ENCODE data around the gene MYO15A. TPM values are rescaled to one million over a fixed set of nuclear protein-coding genes. Genes with fewer than 3 reads are reported as not detected.
A peak's percentile ranks its signal among the peaks of the same experiment; 100 is the strongest.

The MYO15A gene
- total and polyA plus RNA-seq, 2 donors (not counting 1 experiment from before 2014, with no cell fraction given), result 2.5 to 3.1 TPM

GRCh38 chr17:18158022-18158600 lies 49.6 kb downstream of the MYO15A start:
- Histone ChIP-seq H4K20me1 (ENCODE audit: control insufficient read depth, insufficient read depth, low read length, poor library complexity, severe bottlenecking) (no peaks in the 10 kb centered on the region), H3K79me2 (ENCODE audit: control insufficient read depth, insufficient read depth, low read length) (no peaks in the 10 kb centered on the region), H3K36me3 (replicated peaks in 1 of 2; ENCODE audit: control extremely low read depth in 1 of 2, control insufficient read depth in 1 of 2, extremely low read depth in 1 of 2, insufficient read depth in 2 of 2, low read length in 1 of 2) (no peaks in the 10 kb centered on the region), H3K27me3 (replicated peaks in 1 of 4; ENCODE audit: control extremely low read depth in 1 of 4, control insufficient read depth in 3 of 4, insufficient read depth in 4 of 4, low read length in 3 of 4) (no peaks in the 10 kb centered on the region), H3K4me2 (replicated peaks; ENCODE audit: low read depth, low read length, poor library complexity, severe bottlenecking) (peak overlapping the region; percentile 85), H3K4me1 (ENCODE audit: control insufficient read depth in 2 of 2, insufficient read depth in 2 of 2, low read length in 2 of 2) (peaks cover 12 to 27% of the 10 kb centered on the region in 2 donors), H3K9ac (ENCODE audit: low read length) (peak overlapping the region; percentile 73), H3K4me3 (ENCODE audit: control extremely low read depth in 1 of 5, extremely low read depth in 1 of 5, insufficient read depth in 1 of 5, low read depth in 2 of 5, low read length in 4 of 5) (peak overlapping the region; percentile 9 to 66 (median 55)), H3K27ac (ENCODE audit: low read length in 2 of 2) (peak overlapping the region; percentile 58 to 65), H2AFZ (ENCODE audit: insufficient read depth, low read depth, low read length, poor library complexity, severe bottlenecking) (peak overlapping the region; percentile 84), H3K9me3 (ENCODE audit: control extremely low read depth in 1 of 3, control insufficient read depth in 2 of 3, insufficient read depth in 1 of 3, low read length in 2 of 3) (peaks cover 0 to 3% (median 0%) of the 10 kb centered on the region in 3 donors)
- TF ChIP-seq, protein P1, sequence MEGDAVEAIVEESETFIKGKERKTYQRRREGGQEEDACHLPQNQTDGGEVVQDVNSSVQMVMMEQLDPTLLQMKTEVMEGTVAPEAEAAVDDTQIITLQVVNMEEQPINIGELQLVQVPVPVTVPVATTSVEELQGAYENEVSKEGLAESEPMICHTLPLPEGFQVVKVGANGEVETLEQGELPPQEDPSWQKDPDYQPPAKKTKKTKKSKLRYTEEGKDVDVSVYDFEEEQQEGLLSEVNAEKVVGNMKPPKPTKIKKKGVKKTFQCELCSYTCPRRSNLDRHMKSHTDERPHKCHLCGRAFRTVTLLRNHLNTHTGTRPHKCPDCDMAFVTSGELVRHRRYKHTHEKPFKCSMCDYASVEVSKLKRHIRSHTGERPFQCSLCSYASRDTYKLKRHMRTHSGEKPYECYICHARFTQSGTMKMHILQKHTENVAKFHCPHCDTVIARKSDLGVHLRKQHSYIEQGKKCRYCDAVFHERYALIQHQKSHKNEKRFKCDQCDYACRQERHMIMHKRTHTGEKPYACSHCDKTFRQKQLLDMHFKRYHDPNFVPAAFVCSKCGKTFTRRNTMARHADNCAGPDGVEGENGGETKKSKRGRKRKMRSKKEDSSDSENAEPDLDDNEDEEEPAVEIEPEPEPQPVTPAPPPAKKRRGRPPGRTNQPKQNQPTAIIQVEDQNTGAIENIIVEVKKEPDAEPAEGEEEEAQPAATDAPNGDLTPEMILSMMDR (IDR thresholded peaks at IDR 0.05), result no peak
- no peak for TF ChIP-seq EZH2 (IDR thresholded peaks at IDR 0.05; ENCODE audit: borderline replicate concordance, insufficient read depth, low read depth, low read length, poor library complexity, severe bottlenecking)
- intact Hi-C loops (cut with micrococcal nuclease), result loop anchor here (1.0 kb wide), 2 partner anchors 25 to 67 kb away; partner anchors contain the start of genes ALKBH5 and LLGL1
- ChIA-PET CTCF (interaction anchor here (0.6 to 0.8 kb wide), 2 partner anchors 16 to 58 kb away, joined by 3 read pairs; no protein-coding TSS in a partner anchor), POLR2A (interaction anchor here (1.2 to 1.8 kb wide), 2 partner anchors 25 to 55 kb away, joined by 3 to 30 read pairs; partner anchors contain the start of gene ALKBH5)
- DNase-seq (peak; percentile 95), ATAC-seq (ENCODE audit: low read depth) (peak; percentile 79)
- Mint-ChIP-seq H3K27ac (peak overlapping the region; percentile 91), H3K4me3 (peak overlapping the region; percentile 93), H3K9me3 (ENCODE audit: insufficient read depth) (no peaks in the 10 kb centered on the region), H3K4me1 (peaks cover 27% of the 10 kb centered on the region), H3K27me3 (no peaks in the 10 kb centered on the region)
- 5% methylated on average over 26 of the region's 26 CpGs for WGBS (ENCODE audit: insufficient coverage)

GRCh38 chr17:18159551-18160120 lies 51.1 kb downstream of the MYO15A start:
- Histone ChIP-seq H3K27me3 (replicated peaks in 1 of 4; ENCODE audit: control extremely low read depth in 1 of 4, control insufficient read depth in 3 of 4, insufficient read depth in 4 of 4, low read length in 3 of 4) (no peaks in the 10 kb centered on the region), H3K9me3 (ENCODE audit: control extremely low read depth in 1 of 3, control insufficient read depth in 2 of 3, insufficient read depth in 1 of 3, low read length in 2 of 3) (peaks cover 0 to 3% (median 0%) of the 10 kb centered on the region in 3 donors), H4K20me1 (ENCODE audit: control insufficient read depth, insufficient read depth, low read length, poor library complexity, severe bottlenecking) (no peaks in the 10 kb centered on the region), H3K4me2 (replicated peaks; ENCODE audit: low read depth, low read length, poor library complexity, severe bottlenecking) (no peak overlapping the region), H3K9ac (ENCODE audit: low read length) (no peak overlapping the region), H3K4me3 (ENCODE audit: control extremely low read depth in 1 of 5, extremely low read depth in 1 of 5, insufficient read depth in 1 of 5, low read depth in 2 of 5, low read length in 4 of 5) (no peak overlapping the region), H3K79me2 (ENCODE audit: control insufficient read depth, insufficient read depth, low read length) (no peaks in the 10 kb centered on the region), H3K36me3 (replicated peaks in 1 of 2; ENCODE audit: control extremely low read depth in 1 of 2, control insufficient read depth in 1 of 2, extremely low read depth in 1 of 2, insufficient read depth in 2 of 2, low read length in 1 of 2) (no peaks in the 10 kb centered on the region), H3K4me1 (ENCODE audit: control insufficient read depth in 2 of 2, insufficient read depth in 2 of 2, low read length in 2 of 2) (peaks cover 12 to 18% of the 10 kb centered on the region in 2 donors), H3K27ac (ENCODE audit: low read length in 2 of 2) (no peak overlapping the region), H2AFZ (ENCODE audit: insufficient read depth, low read depth, low read length, poor library complexity, severe bottlenecking) (no peak overlapping the region)
- intact Hi-C loops (cut with micrococcal nuclease), result no loop called here
- ATAC-seq (ENCODE audit: low read depth) (no peak), DNase-seq (no peak)
- 89% methylated on average over 3 of the region's 3 CpGs for WGBS (ENCODE audit: insufficient coverage)
- ChIA-PET CTCF (interaction anchor here (1.1 kb wide), 1 partner anchor 17 kb away, joined by 3 read pairs; no protein-coding TSS in a partner anchor), POLR2A (no interaction called here)
- no peak overlapping the region for H3K27ac Mint-ChIP-seq
- H3K9me3 Mint-ChIP-seq (ENCODE audit: insufficient read depth), result no peaks in the 10 kb centered on the region
- H3K4me3 Mint-ChIP-seq, result peak overlapping the region; percentile 85
- TF ChIP-seq, protein P1 (IDR thresholded peaks at IDR 0.05), result no peak
- TF ChIP-seq EZH2 (IDR thresholded peaks at IDR 0.05; ENCODE audit: borderline replicate concordance, insufficient read depth, low read depth, low read length, poor library complexity, severe bottlenecking), result no peak
- H3K27me3 Mint-ChIP-seq, result no peaks in the 10 kb centered on the region
- H3K4me1 Mint-ChIP-seq, result peaks cover 18% of the 10 kb centered on the region

Data from B cell (primary cell).